H54 (cell line): Measurements from ENCODE around the gene SETD1A.
A peak's percentile ranks its signal among the peaks of the same experiment; 100 is the strongest.
"Not testable (repeated sequence)": the region's sequence is repeated elsewhere in the genome, so short reads cannot be mapped to it uniquely, and the experiment has no call there.

Experiments
- DNase-seq: peaks from one replicate; pipeline ENCODE4 v3.0.0; 2011; ENCODE audit warnings: low spot score, mixed read lengths; ENCODE audit not compliant: insufficient read length
- FAIRE-seq: peaks from 3 replicates; lab custom pipeline; 2011; peaks lifted over from hg19 to GRCh38; lab: Jason Lieb, UNC
- POLR2A ChIP-seq: IDR thresholded peaks from 2 replicates; pipeline ENCODE4 v1.6.1; 2011; ENCODE audit warnings: low read depth, mild to moderate bottlenecking, low read length

Gene SETD1A

DNA sequence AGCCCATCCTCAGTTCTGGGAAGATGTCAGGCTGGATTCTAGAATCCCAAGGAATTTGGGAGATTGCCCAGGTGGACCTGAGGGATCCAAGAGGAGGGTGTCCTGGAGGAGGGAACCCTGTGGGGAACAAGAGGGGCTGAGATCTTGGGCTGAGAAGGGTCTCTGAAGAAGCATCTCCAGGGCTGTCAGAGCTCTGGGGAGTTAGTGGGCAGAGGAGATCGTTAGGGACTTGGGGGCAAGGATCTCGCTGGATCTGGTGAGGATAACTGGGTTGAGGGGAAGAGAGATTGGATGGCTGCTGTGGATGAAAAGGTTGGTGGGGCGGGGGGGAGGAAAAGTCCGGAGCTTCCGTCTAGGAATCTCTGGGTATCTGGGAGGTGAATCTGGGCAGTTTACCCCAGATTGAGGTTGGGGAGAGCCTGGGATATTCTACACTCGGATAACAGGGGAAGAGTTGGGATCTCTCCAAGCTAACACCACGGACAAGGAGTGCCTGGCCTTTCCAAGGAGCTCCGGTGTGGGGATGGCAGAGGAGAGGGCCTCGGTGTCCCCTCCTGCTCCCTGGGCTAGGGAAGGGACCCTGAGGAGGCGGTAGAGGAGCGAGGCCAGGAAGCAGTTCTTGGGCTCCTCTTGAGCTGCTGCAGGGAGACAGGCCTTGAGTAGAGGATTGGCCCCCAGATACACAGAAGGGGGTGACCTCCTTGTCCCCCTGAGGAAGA lies 32.5 kb upstream of the SETD1A start:
- no peak for DNase-seq
- no peak for FAIRE-seq
- TF ChIP-seq POLR2A, result no peak

DNA sequence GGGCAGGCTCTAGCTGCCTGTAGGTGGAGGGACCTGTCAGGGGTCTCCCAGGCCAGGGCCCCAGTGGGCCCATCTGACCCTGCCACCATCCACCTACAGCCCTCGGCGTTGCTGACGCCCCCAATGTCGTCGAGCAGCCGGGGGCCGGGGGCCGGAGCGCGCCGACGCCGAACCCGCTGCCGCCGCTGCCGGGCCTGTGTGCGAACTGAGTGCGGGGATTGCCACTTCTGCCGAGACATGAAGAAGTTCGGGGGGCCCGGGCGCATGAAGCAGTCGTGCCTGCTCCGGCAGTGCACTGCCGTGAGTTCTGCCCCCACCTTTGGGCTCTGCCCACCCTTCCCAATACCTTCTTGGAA lies 31.9 kb upstream of the SETD1A start:
- no peak for DNase-seq
- TF ChIP-seq POLR2A, result no peak
- no peak for FAIRE-seq

GRCh38 chr16:30925995-30926811 lies 31.4 kb upstream of the SETD1A start:
- TF ChIP-seq POLR2A, result no peak
- no peak for DNase-seq
- FAIRE-seq, result no peak

DNA sequence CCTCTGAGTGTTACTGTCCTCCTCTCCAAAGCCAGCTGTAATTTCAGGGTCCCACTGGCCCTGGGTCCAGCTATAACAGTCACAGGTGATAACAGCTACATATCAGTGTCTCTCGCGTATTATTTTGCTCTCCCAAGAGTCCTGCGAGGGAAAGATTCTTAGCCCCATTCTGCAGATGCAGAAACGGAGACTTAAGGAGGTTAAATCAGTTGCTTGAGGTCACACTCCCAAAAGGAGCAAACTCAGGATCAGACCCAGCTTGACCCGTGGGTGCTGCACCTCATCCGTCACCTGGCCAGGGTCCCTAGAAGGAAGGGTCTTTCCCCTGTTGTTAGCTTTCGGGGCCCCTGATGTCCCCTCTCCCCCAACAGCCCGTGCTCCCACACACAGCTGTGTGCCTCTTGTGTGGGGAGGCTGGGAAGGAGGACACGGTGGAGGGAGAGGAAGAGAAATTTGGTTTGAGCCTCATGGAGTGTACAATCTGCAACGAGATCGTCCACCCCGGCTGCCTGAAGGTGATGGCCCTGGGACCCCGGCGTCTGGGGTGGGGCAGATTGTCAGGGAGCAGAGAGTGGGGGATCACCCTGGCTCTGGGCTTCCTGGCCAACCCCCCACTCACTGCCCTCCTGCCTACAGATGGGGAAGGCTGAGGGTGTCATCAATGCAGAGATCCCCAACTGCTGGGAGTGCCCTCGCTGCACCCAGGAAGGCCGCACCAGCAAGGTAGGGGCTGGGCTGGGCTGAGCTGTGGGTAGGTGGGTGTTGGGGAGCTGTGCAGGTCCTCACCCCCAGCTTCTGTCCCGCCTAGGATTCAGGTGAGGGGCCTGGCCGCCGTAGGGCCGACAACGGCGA lies 30.4 kb upstream of the SETD1A start:
- FAIRE-seq (no peak), DNase-seq (no peak)
- no peak for TF ChIP-seq POLR2A

DNA sequence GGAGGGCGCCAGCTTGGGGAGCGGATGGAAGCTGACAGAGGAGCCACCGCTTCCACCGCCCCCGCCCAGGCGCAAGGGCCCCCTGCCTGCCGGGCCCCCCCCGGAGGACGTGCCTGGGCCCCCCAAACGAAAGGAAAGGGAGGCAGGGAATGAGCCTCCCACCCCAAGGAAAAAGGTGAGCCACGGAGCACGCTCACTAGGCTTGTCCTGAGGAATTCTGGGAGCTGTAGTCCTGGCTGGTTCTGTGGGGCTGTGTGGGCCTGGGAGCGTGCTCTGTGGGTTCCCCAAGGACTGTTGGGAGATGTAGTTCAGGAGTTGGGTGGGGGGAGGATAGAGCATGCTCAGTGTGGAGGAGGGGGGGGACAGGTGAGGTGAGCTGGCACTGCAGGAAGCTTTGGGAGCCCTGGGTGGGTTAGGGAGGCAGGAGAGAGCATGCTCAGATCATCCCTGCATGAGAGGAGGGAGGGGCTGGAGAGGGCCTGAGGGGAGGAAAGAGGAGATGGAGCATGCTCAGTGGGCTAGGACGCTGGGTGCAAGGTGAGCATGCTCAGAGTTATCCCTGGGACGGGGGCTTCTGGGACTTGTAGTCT lies 29.7 kb upstream of the SETD1A start:
- FAIRE-seq (no peak), DNase-seq (peak; percentile 73)

GRCh38 chr16:30928390-30928789 lies 29.2 kb upstream of the SETD1A start:
- TF ChIP-seq POLR2A, result no peak
- FAIRE-seq, result no peak
- DNase-seq, result no peak

More for the DNA sequence above, 29.7 kb upstream of the SETD1A start:
- TF ChIP-seq POLR2A, result no peak

- no peak for FAIRE-seq
- DNase-seq, result no peak
Observed at GRCh38 chr16:30929167-30929566, 28.4 kb upstream of the SETD1A start.

DNA sequence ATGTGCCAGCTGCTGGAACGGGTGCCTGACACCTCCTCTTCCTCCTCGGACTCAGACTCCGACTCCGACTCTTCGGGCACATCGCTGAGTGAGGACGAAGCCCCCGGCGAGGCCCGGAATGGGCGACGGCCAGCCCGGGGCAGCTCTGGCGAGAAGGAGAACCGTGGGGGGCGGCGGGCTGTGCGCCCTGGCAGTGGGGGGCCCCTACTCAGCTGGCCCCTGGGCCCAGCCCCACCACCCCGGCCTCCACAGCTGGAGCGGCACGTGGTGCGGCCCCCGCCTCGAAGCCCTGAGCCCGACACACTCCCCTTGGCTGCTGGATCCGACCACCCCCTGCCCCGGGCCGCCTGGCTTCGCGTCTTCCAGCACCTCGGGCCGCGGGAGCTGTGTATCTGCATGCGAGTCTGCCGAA lies 27.4 kb upstream of the SETD1A start:
- FAIRE-seq, result no peak
- no peak for TF ChIP-seq POLR2A

More at GRCh38 chr16:30929167-30929566, 28.4 kb upstream of the SETD1A start:
- TF ChIP-seq POLR2A, result no peak

GRCh38 chr16:30931068-30931650 lies 26.4 kb upstream of the SETD1A start:
- no peak for TF ChIP-seq POLR2A
- no peak for DNase-seq
- no peak for FAIRE-seq

More for the DNA sequence above, 27.4 kb upstream of the SETD1A start:
- no peak for DNase-seq

- FAIRE-seq, result no peak
- peak; percentile 65 for DNase-seq
Observed at GRCh38 chr16:30934827-30935557, 22.6 kb upstream of the SETD1A start.

GRCh38 chr16:30937692-30938091 lies 19.9 kb upstream of the SETD1A start:
- DNase-seq (no peak), FAIRE-seq (no peak)
- no peak for TF ChIP-seq POLR2A

More at GRCh38 chr16:30934827-30935557, 22.6 kb upstream of the SETD1A start:
- TF ChIP-seq POLR2A, result no peak

GRCh38 chr16:30939571-30939970 lies 18.0 kb upstream of the SETD1A start:
- not testable (repeated sequence) for FAIRE-seq

More at GRCh38 chr16:30939571-30939970, 18.0 kb upstream of the SETD1A start:
- DNase-seq, result not testable (repeated sequence)
